DND-41 (cell line): ENCODE results near the gene ATP9B.

Experiments
- ATAC-seq: fragments of 200-7000 bp; cut with Tn5 transposase; 3 replicates; pipeline ENCODE4 v1.9.1; 2021; ENCODE audit warnings: low read depth; ENCODE audit not compliant: insufficient read depth
- DNase-seq: peaks from one replicate; pipeline ENCODE4 v3.0.0-alpha.2; 2020
- H2AFZ ChIP-seq: 2 replicates; pipeline ENCODE4 v1.6.0; 2012; ENCODE audit warnings: low read depth, low read length
- H3K27ac ChIP-seq: 2 replicates; pipeline ENCODE4 v1.5.1; 2012; ENCODE audit warnings: low read length, inconsistent platforms
- H3K27me3 ChIP-seq: fragments of 200-600 bp; sonication (generic); 2 replicates; pipeline ENCODE4 v1.6.0; 2012; ENCODE audit warnings: low read length, mild to moderate bottlenecking, inconsistent platforms; ENCODE audit not compliant: insufficient read depth, poor library complexity
- H3K36me3 ChIP-seq: 2 replicates; pipeline ENCODE4 v1.5.1; 2012; ENCODE audit warnings: low read length, inconsistent platforms; ENCODE audit not compliant: insufficient read depth
- H3K4me1 ChIP-seq: 2 replicates; pipeline ENCODE4 v1.5.1; 2012; ENCODE audit warnings: mild to moderate bottlenecking, low read length; ENCODE audit not compliant: insufficient read depth
- H3K4me2 ChIP-seq: 2 replicates; pipeline ENCODE4 v1.6.0; 2012; ENCODE audit warnings: mild to moderate bottlenecking, moderate library complexity, low read length, inconsistent platforms; ENCODE audit not compliant: insufficient read depth
- H3K4me3 ChIP-seq, 2 experiments: fragments of 200-600 bp in 1 of 2; shearing (Covaris generic) in 1 of 2; 2 replicates each; pipeline ENCODE4 v1.5.1; 2012 to 2016; ENCODE audit warnings: inconsistent platforms in 2 of 2, low read length in 2 of 2, mild to moderate bottlenecking in 2 of 2, low read depth in 1 of 2, moderate library complexity in 1 of 2
- H3K79me2 ChIP-seq: 2 replicates; pipeline ENCODE4 v1.6.0; 2012; ENCODE audit warnings: low read length, inconsistent platforms; ENCODE audit not compliant: insufficient read depth
- H3K9ac ChIP-seq: 2 replicates; pipeline ENCODE4 v1.6.0; 2012; ENCODE audit warnings: low read depth, mild to moderate bottlenecking, inconsistent platforms, low read length, moderate library complexity
- H3K9me3 ChIP-seq: 2 replicates; pipeline ENCODE4 v1.5.1; 2012; ENCODE audit warnings: low read length, moderate library complexity, mild to moderate bottlenecking, inconsistent platforms; ENCODE audit not compliant: insufficient read depth, severe bottlenecking
- H4K20me1 ChIP-seq: 2 replicates; pipeline ENCODE4 v1.6.0; 2012; ENCODE audit warnings: low read length; ENCODE audit not compliant: insufficient read depth
- CTCF ChIP-seq: IDR thresholded peaks from 2 replicates; pipeline ENCODE4 v1.5.1; 2012; ENCODE audit warnings: borderline replicate concordance, low read length, moderate library complexity, mild to moderate bottlenecking; ENCODE audit not compliant: poor library complexity, severe bottlenecking; ENCODE audit errors: extremely low read depth
- EZH2 ChIP-seq: IDR thresholded peaks from 3 replicates; pipeline ENCODE4 v1.6.1; 2012; ENCODE audit warnings: borderline replicate concordance, low read depth, mild to moderate bottlenecking, moderate library complexity, low read length, inconsistent platforms; ENCODE audit not compliant: severe bottlenecking

The ATP9B gene

DNA sequence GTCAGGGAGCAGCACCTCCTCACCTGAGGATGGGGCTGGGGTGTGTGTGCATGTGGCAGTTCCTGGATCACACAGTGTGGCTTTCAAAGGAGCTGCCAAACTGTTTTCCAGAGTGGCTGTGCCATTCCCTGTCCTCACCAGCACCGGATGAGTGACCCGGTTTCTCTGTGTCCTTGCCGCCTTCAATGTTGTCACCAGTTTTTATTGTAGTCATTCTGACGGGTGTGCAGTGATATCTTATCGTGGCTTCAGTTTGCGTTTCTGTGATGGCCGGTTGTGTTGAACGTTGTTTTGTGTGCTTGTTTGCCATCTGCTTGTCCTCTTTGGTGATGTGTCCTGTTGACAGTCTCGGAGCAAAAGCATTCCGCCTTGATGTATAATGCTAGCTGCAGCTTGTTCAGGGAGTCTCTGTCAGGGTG is 108.9 kb downstream of the ATP9B start:
- no peak for TF ChIP-seq CTCF
- Histone ChIP-seq H3K4me2 (no peak overlapping the region), H2AFZ (no peak overlapping the region), H3K9me3 (no peaks in the 10 kb centered on the region), H3K79me2 (no peaks in the 10 kb centered on the region), H3K9ac (no peak overlapping the region), H4K20me1 (no peaks in the 10 kb centered on the region), H3K27ac (no peak overlapping the region), H3K4me1 (no peaks in the 10 kb centered on the region), H3K4me3 (no peak overlapping the region), H3K36me3 (peaks cover 15% of the 10 kb centered on the region; the same call in 1 of the 2 replicates), H3K27me3 (no peaks in the 10 kb centered on the region)
- ATAC-seq: no peak
- no peak for DNase-seq

DNA sequence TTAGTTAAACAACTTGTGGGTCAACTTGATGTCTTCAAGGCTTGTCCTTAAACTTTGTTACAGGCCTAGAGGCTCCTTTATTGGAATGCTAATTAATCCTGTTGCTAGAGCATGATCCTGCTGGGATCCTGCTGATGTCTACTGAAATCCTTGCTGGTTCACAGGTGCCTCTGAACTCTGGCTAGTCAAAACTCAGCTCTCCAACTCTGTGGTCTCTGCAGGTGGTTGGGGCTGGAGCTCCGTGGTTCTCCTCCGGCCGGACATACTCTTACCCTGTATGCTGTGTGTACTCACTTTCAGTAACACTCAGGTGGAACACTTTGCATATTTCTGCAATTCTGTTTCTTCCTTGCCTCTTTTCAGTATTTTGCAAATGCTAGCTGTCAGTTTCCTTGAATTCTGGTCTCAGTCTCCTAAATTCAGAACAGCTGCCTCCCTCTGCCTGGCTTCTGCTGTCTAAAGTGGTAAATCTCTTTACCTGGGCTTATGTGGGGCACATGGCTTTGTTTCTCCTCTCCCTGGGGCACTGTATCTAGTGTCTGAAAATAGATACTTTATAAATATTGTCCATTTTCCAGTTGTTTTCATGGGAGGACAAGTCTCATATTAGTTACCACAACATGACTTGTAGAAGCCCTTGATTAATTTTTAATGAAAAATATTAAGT is 113.0 kb downstream of the ATP9B start:
- no peak overlapping the region for H2AFZ ChIP-seq
- H4K20me1 ChIP-seq: no peaks in the 10 kb centered on the region
- H3K9ac ChIP-seq: no peak overlapping the region
- H3K27me3 ChIP-seq: no peaks in the 10 kb centered on the region
- no peaks in the 10 kb centered on the region for H3K9me3 ChIP-seq
- no peak overlapping the region for H3K4me3 ChIP-seq
- no peaks in the 10 kb centered on the region; the same call in 1 of the 2 replicates for H3K79me2 ChIP-seq
- no peak for ATAC-seq
- TF ChIP-seq EZH2 (no peak), CTCF (no peak)
- peaks cover 9% of the 10 kb centered on the region; the same call in 1 of the 2 replicates for H3K36me3 ChIP-seq
- H3K27ac ChIP-seq: no peak overlapping the region
- no peak for DNase-seq
- H3K4me1 ChIP-seq: no peaks in the 10 kb centered on the region
- H3K4me2 ChIP-seq: no peak overlapping the region

DNA sequence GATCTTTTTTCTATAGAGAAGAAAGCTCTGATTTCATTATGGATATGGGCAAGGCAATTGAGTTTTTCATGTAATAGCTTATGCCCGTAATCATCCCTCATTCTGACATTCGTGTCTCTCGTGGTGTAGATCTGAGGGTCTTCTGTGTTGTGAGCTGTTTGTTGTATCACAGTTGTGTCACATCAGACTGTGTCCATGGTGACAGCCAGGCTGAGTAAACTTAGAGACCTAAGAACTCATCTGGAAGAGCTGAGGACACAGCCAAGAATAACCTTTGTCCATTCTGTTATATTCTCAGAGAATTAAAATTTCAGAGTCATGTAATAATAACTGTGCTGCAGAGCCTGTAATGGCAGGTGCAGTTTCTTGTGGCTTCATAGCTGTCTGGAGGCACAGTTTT is 116.5 kb downstream of the ATP9B start:
- H3K36me3 ChIP-seq: peaks cover 7% of the 10 kb centered on the region; the same call in 1 of the 2 replicates
- H3K79me2 ChIP-seq: no peaks in the 10 kb centered on the region; the same call in 1 of the 2 replicates
- no peaks in the 10 kb centered on the region for H3K4me1 ChIP-seq
- H3K4me2 ChIP-seq: no peak overlapping the region
- no peaks in the 10 kb centered on the region for H4K20me1 ChIP-seq
- no peak overlapping the region for H3K4me3 ChIP-seq
- ATAC-seq (no peak), DNase-seq (no peak)
- H3K9me3 ChIP-seq: no peaks in the 10 kb centered on the region
- H3K27ac ChIP-seq: no peak overlapping the region
- no peaks in the 10 kb centered on the region for H3K27me3 ChIP-seq
- H3K9ac ChIP-seq: no peak overlapping the region
- H2AFZ ChIP-seq: no peak overlapping the region
- TF ChIP-seq EZH2 (no peak), CTCF (no peak)
